Bone marrow (tissue), 2 donors: ENCODE results near the gene RIT2.
"Not testable (repeated sequence)": the region's sequence is repeated elsewhere in the genome, so short reads cannot be mapped to it uniquely, and the experiment has no call there.

Experiments
- DNase-seq, 2 donors: peaks; one replicate each; lab custom pipeline; 2025; lab: John Stamatoyannopoulos, UW

The RIT2 gene

DNA sequence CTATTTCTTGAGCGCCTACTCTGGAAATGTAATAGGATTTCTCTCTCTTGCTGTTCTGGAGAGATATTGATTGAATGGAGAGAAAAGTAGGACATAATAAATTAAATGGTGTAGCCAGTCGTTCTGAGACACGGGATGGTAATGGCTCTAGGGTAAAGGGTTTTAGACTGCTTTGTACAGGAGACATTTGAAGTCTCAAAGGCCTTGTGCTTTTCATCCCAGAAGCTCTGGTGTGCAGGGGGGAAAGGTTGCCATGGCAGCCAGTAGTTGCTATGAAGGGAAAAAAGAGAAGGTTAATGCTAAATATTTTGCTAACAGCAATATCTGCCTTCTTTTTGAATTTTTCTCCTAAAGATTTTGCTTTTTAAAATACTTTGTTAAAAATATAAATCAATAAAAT is 359.3 kb downstream of the RIT2 start:
- no peak for DNase-seq

DNA sequence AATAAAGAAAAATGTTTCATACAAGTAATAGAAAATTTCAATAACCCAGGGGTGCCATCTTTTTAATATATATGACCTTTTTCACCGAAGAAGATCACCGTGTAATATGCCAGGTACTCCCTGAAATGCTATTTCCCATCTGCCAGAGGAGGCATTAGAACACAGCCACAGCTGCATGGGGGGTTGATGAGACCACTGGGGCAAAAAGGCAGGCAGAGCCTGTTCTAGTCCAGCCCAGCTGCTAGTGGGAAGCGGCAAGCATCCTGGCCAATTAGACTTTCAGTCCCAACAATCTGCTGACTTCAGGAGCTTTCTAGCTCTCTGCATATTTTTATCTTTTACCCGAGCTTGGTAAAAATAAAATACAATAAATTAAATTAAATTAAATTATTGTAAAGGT is 362.6 kb downstream of the RIT2 start:
- no peak for DNase-seq

- DNase-seq: no peak
These were observed 368.7 kb downstream of the RIT2 start for GRCh38 chr18:42746794-42747193.

- no peak for DNase-seq
These were observed 369.6 kb downstream of the RIT2 start for GRCh38 chr18:42745931-42746330.

DNA sequence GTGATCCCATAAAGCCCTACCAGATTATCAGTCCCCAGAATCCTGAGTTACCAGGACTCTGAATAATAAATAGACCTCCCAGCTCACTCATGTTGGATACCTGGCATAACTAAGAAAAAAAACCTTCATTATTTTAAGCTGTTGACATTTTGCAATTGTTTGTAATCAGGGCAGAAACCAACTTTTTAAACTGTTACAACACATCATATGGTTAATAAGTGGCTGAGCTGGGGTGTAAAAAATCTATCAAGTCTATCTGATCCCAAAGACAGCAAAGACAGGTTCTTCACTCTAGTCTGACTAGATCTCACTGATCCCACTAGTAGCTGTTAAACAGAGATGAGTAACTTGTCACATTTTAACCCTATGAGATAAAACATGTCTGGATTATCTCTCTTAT is 370.3 kb downstream of the RIT2 start:
- no peak for DNase-seq

- no peak for DNase-seq
These were observed 371.9 kb downstream of the RIT2 start for GRCh38 chr18:42743373-42744138.

- no peak for DNase-seq
These were observed 372.5 kb downstream of the RIT2 start for GRCh38 chr18:42742969-42743368.

- no peak for DNase-seq
These were observed 373.0 kb downstream of the RIT2 start for GRCh38 chr18:42742474-42742873.

DNA sequence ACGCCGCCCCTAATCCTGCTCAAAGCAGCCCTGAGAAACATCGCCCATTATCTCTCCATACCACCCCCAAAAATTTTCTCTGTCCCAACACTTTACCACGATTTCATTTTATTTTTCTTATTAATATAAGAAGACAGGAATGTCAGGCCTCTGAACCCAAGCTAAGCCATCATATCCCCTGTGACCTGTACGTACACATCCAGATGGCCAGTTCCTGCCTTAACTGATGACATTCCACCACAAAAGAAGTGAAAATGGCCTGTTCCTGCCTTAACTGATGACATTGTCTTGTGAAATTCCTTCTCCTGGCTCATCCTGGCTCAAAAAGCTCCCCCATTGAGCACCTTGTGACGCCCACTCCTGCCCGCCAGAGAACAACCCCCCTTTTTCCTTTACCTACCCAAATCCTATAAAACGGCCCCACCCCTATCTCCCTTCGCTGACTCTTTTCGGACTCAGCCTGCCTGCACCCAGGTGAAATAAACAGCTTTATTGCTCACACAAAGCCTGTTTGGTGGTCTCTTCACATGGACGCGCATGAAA is 373.6 kb downstream of the RIT2 start:
- not testable (repeated sequence) for DNase-seq

GRCh38 chr18:42741299-42741698 is 374.2 kb downstream of the RIT2 start:
- not testable (repeated sequence) for DNase-seq

- DNase-seq: no peak
These were observed 379.4 kb downstream of the RIT2 start for GRCh38 chr18:42736074-42736473.

DNA sequence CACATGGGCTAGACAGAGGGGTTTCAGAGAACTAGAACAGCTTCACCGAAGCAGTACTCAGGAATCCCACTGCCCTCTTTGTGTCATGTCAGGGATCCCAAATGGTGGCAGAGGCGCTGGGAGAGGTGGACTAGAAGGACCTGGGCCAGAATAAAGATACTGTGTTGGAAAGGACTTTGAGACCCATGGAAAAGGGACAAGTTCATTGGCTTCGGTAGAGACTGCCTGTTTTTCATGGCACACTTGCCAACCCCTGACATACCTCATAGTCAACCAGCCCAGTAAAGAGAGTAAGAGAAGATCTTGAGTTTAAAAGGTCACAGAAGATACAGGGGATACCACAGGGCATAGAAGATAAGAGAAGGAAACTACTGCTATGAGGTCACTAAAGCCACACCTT is 381.0 kb downstream of the RIT2 start:
- DNase-seq: no peak

DNA sequence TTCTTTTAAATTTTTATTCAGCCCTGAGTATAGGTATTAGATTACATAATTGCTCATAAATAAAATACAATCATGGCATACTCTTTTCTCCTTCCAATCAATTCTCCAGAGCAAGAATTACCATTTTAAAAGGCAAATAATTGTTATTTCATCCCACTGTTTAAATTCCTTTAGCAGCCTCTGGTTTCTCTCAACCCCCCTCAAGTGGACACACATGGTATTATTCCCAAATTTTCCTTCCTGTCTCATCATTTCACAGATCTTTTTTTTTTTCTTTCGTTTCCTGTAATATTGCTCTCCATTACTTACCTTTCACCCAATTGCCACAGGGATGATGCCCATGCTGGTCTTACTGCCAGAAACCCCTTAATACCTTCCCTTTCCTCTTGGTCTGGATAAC is 385.2 kb downstream of the RIT2 start:
- no peak for DNase-seq

DNA sequence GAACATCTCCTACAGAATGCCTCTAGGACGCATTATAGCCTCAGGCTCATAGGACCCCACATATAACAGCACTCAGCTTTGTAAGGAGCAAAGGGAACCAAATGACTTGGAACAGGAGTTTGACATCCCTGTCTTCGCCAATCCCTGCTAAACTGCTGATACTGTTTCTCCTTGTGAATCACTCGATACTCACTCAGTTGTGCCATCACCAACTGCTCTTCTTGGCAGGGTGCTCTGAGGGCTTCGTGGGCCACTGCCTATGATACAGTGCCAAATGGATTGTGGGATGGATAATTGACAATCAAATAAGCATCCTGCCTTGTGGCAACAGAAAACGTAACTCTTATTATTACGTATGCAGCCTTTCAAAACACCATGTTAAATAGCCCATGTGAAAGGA is 396.3 kb downstream of the RIT2 start:
- DNase-seq: no peak

DNA sequence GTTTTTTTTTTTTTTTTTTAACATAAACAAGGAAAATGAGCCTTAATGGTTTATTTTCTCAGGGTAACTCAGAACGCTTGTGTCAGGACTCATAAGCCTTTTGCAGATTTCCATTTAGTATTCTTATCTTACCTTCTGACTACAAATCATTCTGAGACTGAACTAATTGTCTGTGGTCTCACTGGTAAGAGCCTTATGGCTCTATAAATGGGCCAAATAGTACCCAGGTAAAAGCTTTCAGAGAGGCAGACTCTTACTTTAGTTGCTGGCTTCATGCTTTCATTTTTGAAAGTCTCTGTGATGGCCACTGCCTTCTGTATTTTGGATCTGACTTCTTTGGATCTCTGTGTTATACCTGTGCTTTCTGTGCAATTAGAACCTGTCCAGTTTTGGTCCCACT is 403.4 kb downstream of the RIT2 start:
- DNase-seq: no peak

- DNase-seq: no peak
These were observed 408.4 kb downstream of the RIT2 start for GRCh38 chr18:42707080-42707479.

DNA sequence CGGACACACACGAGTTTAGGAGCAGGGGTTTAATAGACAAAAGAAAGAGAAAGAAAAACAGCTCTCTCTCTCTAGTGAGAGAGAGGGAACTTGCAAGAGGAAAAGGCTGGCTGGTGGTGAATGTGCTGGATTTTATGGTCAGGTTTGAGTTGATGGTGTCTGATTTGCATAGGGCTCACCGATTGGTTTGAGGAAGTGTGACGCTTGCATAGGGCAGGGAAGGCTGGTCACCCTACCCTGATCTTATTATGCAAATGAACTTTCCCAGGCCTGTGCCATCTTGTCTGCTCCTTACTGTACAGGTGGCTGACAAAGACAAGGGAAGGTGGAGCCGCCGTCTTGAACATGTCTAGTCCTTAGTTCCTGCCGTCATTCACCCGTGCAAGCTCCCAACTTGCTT is 408.9 kb downstream of the RIT2 start:
- no peak for DNase-seq

- DNase-seq: no peak
These were observed 409.4 kb downstream of the RIT2 start for GRCh38 chr18:42706029-42706608.
